Thymus (tissue), 11 donors: ENCODE data around the gene CTXN2. TPM values are rescaled to one million over a fixed set of nuclear protein-coding genes. Genes with fewer than 3 reads are reported as not detected.

Source experiments
- DNase-seq, 9 donors: peaks; one replicate each; pipeline ENCODE4 v3.0.0-alpha.2; 2013; ENCODE audit warnings: low spot score in 9 of 9, low read depth in 6 of 9, missing footprints in 1 of 9
- H3K27ac ChIP-seq, 2 donors: one replicate each; pipeline ENCODE4 v1.5.1; 2013; ENCODE audit warnings: control low read depth in 1 of 2, low read depth in 1 of 2, low read length in 1 of 2, mild to moderate bottlenecking in 1 of 2, moderate library complexity in 1 of 2
- H3K27me3 ChIP-seq, 2 donors: one replicate each; pipeline ENCODE4 v1.5.1; 2013; ENCODE audit warnings: low read length in 1 of 2; ENCODE audit not compliant: control insufficient read depth in 2 of 2, insufficient read depth in 1 of 2
- H3K36me3 ChIP-seq, 2 donors: one replicate each; pipeline ENCODE4 v1.5.1; 2013; ENCODE audit warnings: low read length in 1 of 2, mild to moderate bottlenecking in 1 of 2, moderate library complexity in 1 of 2; ENCODE audit not compliant: control insufficient read depth in 2 of 2, insufficient read depth in 2 of 2
- H3K4me1 ChIP-seq, 2 donors: one replicate each; pipeline ENCODE4 v1.5.1; 2013; ENCODE audit warnings: low read length in 2 of 2; ENCODE audit not compliant: control insufficient read depth in 2 of 2, insufficient read depth in 2 of 2
- H3K4me3 ChIP-seq, 2 donors: one replicate each; pipeline ENCODE4 v1.5.1; 2013; ENCODE audit warnings: low read length in 2 of 2, control low read depth in 1 of 2, mild to moderate bottlenecking in 1 of 2
- H3K9me3 ChIP-seq, 2 donors: one replicate each; pipeline ENCODE4 v1.5.1; 2013; ENCODE audit warnings: low read length in 1 of 2, mild to moderate bottlenecking in 1 of 2; ENCODE audit not compliant: control insufficient read depth in 2 of 2, insufficient read depth in 1 of 2
- WGBS: extraction: QIAGEN DNeasy Blood & Tissue Kit; methylation state at CpG from one replicate; pipeline ENCODE4 v1.1.7; 2013; 5-methylcytosine and 5-hydroxymethylcytosine counted together
- polyA plus RNA-seq: library from polyadenylated mRNA; stranded (reverse); fragments of 200-250 nt; gene quantifications from one replicate; pipeline ENCODE4 v1.2.3, GENCODE V29; 2013
- total RNA-seq: library from RNA; stranded (reverse); fragments of 120-200 nt; gene quantifications from one replicate; pipeline ENCODE4 v1.2.4, GENCODE V29; 2013
- donor health status: healthy.

Gene CTXN2
- total and polyA plus RNA-seq, 2 donors: not detected

DNA sequence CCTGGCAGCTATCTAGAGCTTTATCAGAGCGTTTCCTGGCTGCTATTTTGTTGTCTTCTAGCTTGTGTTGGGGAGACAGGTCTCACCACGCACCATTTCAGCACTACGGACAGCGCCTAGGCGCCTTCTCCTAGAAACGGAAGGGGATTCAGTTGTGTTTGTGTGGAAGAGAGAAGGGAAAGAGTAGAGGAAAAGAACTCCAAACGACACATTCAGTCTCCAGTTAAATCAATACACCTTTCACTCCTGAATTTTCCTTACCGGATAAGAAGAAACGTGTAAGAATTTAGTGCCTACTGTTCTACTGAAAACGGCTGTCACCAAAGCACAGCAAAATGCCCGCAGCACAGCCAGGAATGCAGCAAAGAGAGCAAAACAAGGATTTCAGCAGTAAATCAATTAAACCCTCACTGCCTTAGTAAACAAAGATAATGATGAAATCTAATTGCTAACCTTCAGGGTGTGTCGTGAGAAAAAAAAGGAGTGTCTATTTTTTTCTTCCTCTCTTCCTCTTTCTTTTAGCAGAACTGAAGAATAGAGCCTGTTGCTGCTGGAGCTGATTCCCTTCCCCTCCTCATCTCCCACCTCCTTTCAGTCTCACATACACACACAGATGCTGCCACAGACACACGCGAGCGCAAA, 412 bp upstream of the CTXN2 start:
- Histone ChIP-seq H3K4me1 (no peaks in the 10 kb centered on the region), H3K27me3 (peaks cover 0 to 14% of the 10 kb centered on the region in 2 donors), H3K9me3 (no peaks in the 10 kb centered on the region), H3K27ac (no peak overlapping the region), H3K36me3 (no peaks in the 10 kb centered on the region), H3K4me3 (no peak overlapping the region)
- DNase-seq: peak; percentile 43 to 83 (median 64)
- WGBS: 9% methylated on average over 15 of the region's 15 CpGs

GRCh38 chr15:48202068-48202467, 10.6 kb downstream of the CTXN2 start:
- no peak for DNase-seq

GRCh38 chr15:48205981-48206380, 14.5 kb downstream of the CTXN2 start, which contains the start of gene SLC12A1:
Gene SLC12A1 (plus strand): TSS chr15:48206302. CDS start chr15:48207720, 1,418 bp downstream.
- Histone ChIP-seq H3K27ac (no peak within 1 kb of the TSS), H3K4me1 (no peaks in the 10 kb centered on the region), H3K4me3 (no peak within 1 kb of the TSS), H3K36me3 (no peaks in the 10 kb centered on the region), H3K9me3 (no peaks in the 10 kb centered on the region), H3K27me3 (no peaks in the 10 kb centered on the region)
- 97% methylated on average over 1 of the region's 1 CpG for WGBS
- no peak for DNase-seq

More at GRCh38 chr15:48202068-48202467, 10.6 kb downstream of the CTXN2 start:
- no peak overlapping the region for H3K4me3 ChIP-seq
- no peaks in the 10 kb centered on the region for H3K9me3 ChIP-seq
- H3K36me3 ChIP-seq: no peaks in the 10 kb centered on the region
- H3K27me3 ChIP-seq: no peaks in the 10 kb centered on the region
- WGBS: 89% methylated on average over 1 of the region's 1 CpG
- H3K4me1 ChIP-seq: no peaks in the 10 kb centered on the region
- H3K27ac ChIP-seq: no peak overlapping the region

- Histone ChIP-seq H3K36me3 (no peaks in the 10 kb centered on the region), H3K4me3 (no peak overlapping the region), H3K4me1 (no peaks in the 10 kb centered on the region), H3K27ac (no peak overlapping the region), H3K9me3 (no peaks in the 10 kb centered on the region), H3K27me3 (no peaks in the 10 kb centered on the region)
- WGBS: 95% methylated on average over 1 of the region's 1 CpG
- no peak for DNase-seq
These were observed 29.8 kb downstream of the CTXN2 start for GRCh38 chr15:48221261-48221660.

DNA sequence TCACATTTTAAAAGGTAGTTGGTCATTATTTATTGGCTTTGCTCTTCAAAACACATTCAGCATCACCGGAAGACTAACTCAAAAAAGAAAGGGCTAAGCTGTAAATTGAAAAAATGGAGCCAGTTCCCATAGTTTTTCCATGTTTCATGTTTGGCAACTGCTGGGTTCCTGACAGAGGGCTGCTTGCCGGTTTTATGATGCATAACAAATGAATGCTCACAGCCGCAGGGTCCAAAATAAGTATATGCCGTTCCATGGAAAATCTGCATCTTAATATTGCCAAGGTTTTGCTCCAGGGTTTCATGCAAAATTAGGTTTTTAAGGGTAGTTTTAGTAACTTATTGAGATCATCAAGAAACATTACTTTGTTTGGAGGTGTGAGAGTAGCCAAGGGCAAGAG, 30.4 kb downstream of the CTXN2 start:
- no peaks in the 10 kb centered on the region for H3K27me3 ChIP-seq
- H3K9me3 ChIP-seq: no peaks in the 10 kb centered on the region
- no peak overlapping the region for H3K27ac ChIP-seq
- 95% methylated on average over 4 of the region's 4 CpGs for WGBS
- no peak overlapping the region for H3K4me3 ChIP-seq
- no peak for DNase-seq
- no peaks in the 10 kb centered on the region for H3K36me3 ChIP-seq
- H3K4me1 ChIP-seq: no peaks in the 10 kb centered on the region

DNA sequence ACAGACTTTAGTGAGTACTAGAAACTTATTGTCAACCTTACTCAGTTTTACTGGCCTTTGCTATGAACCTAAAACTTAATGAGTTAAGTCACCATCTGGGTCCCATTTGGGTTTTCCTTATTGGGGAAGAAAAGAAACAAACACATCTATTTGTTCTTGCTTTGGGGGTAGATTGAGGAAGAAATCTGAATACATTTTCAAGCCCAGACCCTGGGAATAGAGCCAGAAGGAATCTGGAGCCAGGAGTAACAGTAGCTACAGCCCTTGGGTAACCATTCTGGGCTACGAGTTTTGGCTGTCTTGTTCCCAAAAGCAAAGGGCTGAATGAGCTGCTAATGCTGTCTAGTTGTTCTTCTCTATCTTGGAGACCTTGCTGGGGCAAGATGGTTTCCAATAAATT, 31.2 kb downstream of the CTXN2 start:
- Histone ChIP-seq H3K9me3 (no peaks in the 10 kb centered on the region), H3K4me3 (no peak overlapping the region), H3K27me3 (no peaks in the 10 kb centered on the region), H3K27ac (no peak overlapping the region), H3K36me3 (no peaks in the 10 kb centered on the region), H3K4me1 (no peaks in the 10 kb centered on the region)
- 84% methylated on average over 1 of the region's 1 CpG for WGBS
- DNase-seq: no peak

GRCh38 chr15:48225771-48226170, 34.3 kb downstream of the CTXN2 start:
- H3K4me1 ChIP-seq: no peaks in the 10 kb centered on the region
- no peak overlapping the region for H3K27ac ChIP-seq
- H3K9me3 ChIP-seq: no peaks in the 10 kb centered on the region
- DNase-seq: no peak
- no peaks in the 10 kb centered on the region for H3K27me3 ChIP-seq
- no peaks in the 10 kb centered on the region for H3K36me3 ChIP-seq
- H3K4me3 ChIP-seq: no peak overlapping the region
- 93% methylated on average over 3 of the region's 3 CpGs for WGBS

DNA sequence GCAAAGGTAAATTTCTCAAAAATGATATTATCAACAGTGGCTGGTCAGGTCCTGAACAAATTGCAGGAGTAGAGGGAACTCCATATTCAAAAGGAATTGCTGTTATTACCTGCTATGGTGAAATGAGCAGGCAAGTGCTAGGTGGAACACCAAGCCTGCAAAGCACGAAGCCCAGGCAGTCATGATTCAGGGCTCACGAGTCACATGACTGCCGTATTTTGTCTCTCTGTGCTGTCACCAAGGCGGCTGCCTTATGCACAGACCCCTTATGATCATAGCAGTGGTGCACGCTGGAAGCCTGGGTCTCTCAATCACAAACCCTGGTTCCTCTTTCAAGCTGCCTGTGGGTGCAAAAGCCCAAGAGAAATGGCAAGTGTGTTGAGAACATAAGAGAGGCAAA, 39.0 kb downstream of the CTXN2 start:
- H3K27me3 ChIP-seq: no peaks in the 10 kb centered on the region
- H3K4me1 ChIP-seq: no peaks in the 10 kb centered on the region
- DNase-seq: no peak
- H3K27ac ChIP-seq: no peak overlapping the region
- no peaks in the 10 kb centered on the region for H3K9me3 ChIP-seq
- no peak overlapping the region for H3K4me3 ChIP-seq
- no peaks in the 10 kb centered on the region for H3K36me3 ChIP-seq
- 91% methylated on average over 5 of the region's 5 CpGs for WGBS

DNA sequence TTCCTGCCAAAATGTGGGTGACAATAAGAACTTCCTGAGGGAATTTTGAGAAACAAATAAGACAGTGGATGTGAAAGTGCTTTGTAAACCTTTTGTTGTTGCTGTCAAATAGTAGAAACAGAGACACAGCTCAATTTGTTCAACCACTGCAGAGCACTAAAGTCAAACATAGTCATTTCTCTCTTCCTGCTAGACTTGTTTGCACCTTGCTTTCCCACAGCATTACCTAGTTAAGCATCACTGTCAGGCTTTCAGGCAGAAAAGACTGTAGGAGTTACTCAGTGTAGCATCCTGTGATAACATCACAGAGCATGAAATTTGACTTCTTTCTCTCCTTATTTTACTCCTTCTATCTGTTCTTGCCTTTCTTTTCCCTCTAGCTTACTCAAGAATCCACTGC, 41.8 kb downstream of the CTXN2 start:
- no peaks in the 10 kb centered on the region for H3K9me3 ChIP-seq
- DNase-seq: no peak
- no peaks in the 10 kb centered on the region for H3K36me3 ChIP-seq
- H3K27ac ChIP-seq: no peak overlapping the region
- no peak overlapping the region for H3K4me3 ChIP-seq
- H3K27me3 ChIP-seq: no peaks in the 10 kb centered on the region
- no peaks in the 10 kb centered on the region for H3K4me1 ChIP-seq
